HL-60/S4 treated with phorbol 12-myristate 13-acetate at 8.2 ng/mL for 4 days and 3 days (cell line): ENCODE data around the gene SFXN5.

Experiments
- in situ Hi-C: fragments of 300-500 bp; cut with MboI; formaldehyde crosslinking; loops from 2 replicates; pipeline ENCODE4 v1.15.0; 2022; ENCODE audit warnings: low sequenced_read_pairs

The SFXN5 gene

GRCh38 chr2:72927619-72928550 is 143.6 kb downstream of the SFXN5 start:
- in situ Hi-C loops = no loop called here

GRCh38 chr2:72926811-72927465 is 144.6 kb downstream of the SFXN5 start:
- in situ Hi-C loops = no loop called here

GRCh38 chr2:72926368-72926767 is 145.1 kb downstream of the SFXN5 start:
- in situ Hi-C loops = no loop called here

GRCh38 chr2:72925328-72925943 is 146.1 kb downstream of the SFXN5 start:
- in situ Hi-C loops = no loop called here

- in situ Hi-C loops = no loop called here
These were observed 146.9 kb downstream of the SFXN5 start for GRCh38 chr2:72924353-72925240.

- in situ Hi-C loops = no loop called here
These were observed 147.6 kb downstream of the SFXN5 start for GRCh38 chr2:72923833-72924352.

- in situ Hi-C loops = no loop called here
These were observed 149.7 kb downstream of the SFXN5 start for GRCh38 chr2:72921853-72922252.

GRCh38 chr2:72921088-72921851 is 150.2 kb downstream of the SFXN5 start:
- in situ Hi-C loops = no loop called here

- in situ Hi-C loops = no loop called here
These were observed 151.0 kb downstream of the SFXN5 start for GRCh38 chr2:72920318-72921087.

- in situ Hi-C loops = no loop called here
These were observed 151.8 kb downstream of the SFXN5 start for GRCh38 chr2:72919414-72920317.

GRCh38 chr2:72917877-72918553 is 153.5 kb downstream of the SFXN5 start:
- in situ Hi-C loops = no loop called here

- in situ Hi-C loops = no loop called here
These were observed 154.2 kb downstream of the SFXN5 start, which contains the start of gene EMX1 for GRCh38 chr2:72917138-72917876. TSS of gene EMX1 (plus strand) at chr2:72917519. CDS start at chr2:72917853, 334 bp downstream.

- in situ Hi-C loops = no loop called here
These were observed 154.8 kb downstream of the SFXN5 start for GRCh38 chr2:72916743-72917137.

GRCh38 chr2:72915907-72916742 is 155.4 kb downstream of the SFXN5 start:
- in situ Hi-C loops = no loop called here

GRCh38 chr2:72915320-72915906 is 156.1 kb downstream of the SFXN5 start:
- in situ Hi-C loops = no loop called here
